Measurements from ENCODE around the gene MRPS7.

DNA sequence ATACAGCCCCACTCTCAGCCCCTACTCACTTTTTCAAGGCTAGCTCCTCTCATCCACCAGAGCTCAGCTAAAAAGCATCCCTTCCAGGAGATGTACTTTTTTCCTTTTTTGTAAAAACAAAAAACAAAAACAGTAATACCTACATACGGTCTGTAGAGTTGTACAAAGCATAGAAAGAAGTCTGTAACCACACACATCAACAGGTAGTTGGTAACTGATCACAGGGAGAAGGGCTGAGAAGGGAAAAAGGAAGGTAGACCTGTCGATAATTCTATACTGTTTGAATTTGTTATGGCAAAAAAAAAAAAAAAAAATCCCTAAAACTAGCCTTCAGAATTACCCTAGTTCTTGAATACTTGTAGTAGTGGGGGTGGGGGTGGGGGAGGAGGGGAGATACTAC lies 26.7 kb downstream of the MRPS7 start:
- TF ChIP-seq POLR2AphosphoS5 (IDR thresholded peaks at IDR 0.05; ENCODE audit: low read depth, low read length), result no peak
- TF ChIP-seq, protein P1, sequence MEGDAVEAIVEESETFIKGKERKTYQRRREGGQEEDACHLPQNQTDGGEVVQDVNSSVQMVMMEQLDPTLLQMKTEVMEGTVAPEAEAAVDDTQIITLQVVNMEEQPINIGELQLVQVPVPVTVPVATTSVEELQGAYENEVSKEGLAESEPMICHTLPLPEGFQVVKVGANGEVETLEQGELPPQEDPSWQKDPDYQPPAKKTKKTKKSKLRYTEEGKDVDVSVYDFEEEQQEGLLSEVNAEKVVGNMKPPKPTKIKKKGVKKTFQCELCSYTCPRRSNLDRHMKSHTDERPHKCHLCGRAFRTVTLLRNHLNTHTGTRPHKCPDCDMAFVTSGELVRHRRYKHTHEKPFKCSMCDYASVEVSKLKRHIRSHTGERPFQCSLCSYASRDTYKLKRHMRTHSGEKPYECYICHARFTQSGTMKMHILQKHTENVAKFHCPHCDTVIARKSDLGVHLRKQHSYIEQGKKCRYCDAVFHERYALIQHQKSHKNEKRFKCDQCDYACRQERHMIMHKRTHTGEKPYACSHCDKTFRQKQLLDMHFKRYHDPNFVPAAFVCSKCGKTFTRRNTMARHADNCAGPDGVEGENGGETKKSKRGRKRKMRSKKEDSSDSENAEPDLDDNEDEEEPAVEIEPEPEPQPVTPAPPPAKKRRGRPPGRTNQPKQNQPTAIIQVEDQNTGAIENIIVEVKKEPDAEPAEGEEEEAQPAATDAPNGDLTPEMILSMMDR (IDR thresholded peaks at IDR 0.05; ENCODE audit: control extremely low read depth in 1 of 3, insufficient read depth in 1 of 3, low read depth in 1 of 3, low read length in 3 of 3), result no peak
- TF ChIP-seq, protein P2, sequence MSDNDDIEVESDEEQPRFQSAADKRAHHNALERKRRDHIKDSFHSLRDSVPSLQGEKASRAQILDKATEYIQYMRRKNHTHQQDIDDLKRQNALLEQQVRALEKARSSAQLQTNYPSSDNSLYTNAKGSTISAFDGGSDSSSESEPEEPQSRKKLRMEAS (IDR thresholded peaks at IDR 0.05), result no peak
